ENCODE measurements around the gene FNDC3A.

DNA sequence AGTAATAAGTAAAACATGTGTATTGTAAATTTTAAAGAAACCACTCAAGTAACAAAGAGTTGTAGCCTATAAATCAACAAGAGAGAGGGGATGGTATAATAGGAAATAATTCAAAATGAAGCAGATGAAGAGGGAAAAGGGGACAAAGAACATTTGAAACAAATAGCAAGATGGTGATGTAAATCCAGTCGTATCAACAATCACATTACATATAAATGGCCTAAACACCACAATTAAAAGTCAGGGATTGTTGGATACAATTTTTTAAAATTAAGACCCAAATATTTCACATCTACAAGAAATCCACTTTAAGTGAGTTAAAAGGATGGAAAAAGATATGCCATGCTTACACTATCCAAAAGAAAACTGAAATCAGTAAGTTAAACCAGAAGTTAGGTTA lies 15.2 kb downstream of the FNDC3A start:
- TF ChIP-seq, protein P1, sequence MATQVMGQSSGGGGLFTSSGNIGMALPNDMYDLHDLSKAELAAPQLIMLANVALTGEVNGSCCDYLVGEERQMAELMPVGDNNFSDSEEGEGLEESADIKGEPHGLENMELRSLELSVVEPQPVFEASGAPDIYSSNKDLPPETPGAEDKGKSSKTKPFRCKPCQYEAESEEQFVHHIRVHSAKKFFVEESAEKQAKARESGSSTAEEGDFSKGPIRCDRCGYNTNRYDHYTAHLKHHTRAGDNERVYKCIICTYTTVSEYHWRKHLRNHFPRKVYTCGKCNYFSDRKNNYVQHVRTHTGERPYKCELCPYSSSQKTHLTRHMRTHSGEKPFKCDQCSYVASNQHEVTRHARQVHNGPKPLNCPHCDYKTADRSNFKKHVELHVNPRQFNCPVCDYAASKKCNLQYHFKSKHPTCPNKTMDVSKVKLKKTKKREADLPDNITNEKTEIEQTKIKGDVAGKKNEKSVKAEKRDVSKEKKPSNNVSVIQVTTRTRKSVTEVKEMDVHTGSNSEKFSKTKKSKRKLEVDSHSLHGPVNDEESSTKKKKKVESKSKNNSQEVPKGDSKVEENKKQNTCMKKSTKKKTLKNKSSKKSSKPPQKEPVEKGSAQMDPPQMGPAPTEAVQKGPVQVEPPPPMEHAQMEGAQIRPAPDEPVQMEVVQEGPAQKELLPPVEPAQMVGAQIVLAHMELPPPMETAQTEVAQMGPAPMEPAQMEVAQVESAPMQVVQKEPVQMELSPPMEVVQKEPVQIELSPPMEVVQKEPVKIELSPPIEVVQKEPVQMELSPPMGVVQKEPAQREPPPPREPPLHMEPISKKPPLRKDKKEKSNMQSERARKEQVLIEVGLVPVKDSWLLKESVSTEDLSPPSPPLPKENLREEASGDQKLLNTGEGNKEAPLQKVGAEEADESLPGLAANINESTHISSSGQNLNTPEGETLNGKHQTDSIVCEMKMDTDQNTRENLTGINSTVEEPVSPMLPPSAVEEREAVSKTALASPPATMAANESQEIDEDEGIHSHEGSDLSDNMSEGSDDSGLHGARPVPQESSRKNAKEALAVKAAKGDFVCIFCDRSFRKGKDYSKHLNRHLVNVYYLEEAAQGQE (IDR thresholded peaks at IDR 0.05; ENCODE audit: low read depth): no peak
- TF ChIP-seq TAF1 (IDR thresholded peaks at IDR 0.05; ENCODE audit: low read depth) (no peak), RAD21 (IDR thresholded peaks at IDR 0.05; ENCODE audit: low read depth) (no peak), YY1 (IDR thresholded peaks at IDR 0.05; ENCODE audit: low read depth) (no peak), EP300 (IDR thresholded peaks at IDR 0.05; ENCODE audit: borderline replicate concordance) (no peak), NFIC (IDR thresholded peaks at IDR 0.05) (no peak), FOXM1 (IDR thresholded peaks at IDR 0.05; ENCODE audit: borderline replicate concordance, low read depth) (no peak)
- TF ChIP-seq, protein P2, sequence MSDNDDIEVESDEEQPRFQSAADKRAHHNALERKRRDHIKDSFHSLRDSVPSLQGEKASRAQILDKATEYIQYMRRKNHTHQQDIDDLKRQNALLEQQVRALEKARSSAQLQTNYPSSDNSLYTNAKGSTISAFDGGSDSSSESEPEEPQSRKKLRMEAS (IDR thresholded peaks at IDR 0.05): no peak
